HG02588 (cell line): Measurements from ENCODE around the gene IL20RB.
"Not testable (repeated sequence)": the region's sequence is repeated elsewhere in the genome, so short reads cannot be mapped to it uniquely, and the experiment has no call there.

Experiments
- ATAC-seq: cut with Tn5 transposase; IDR thresholded peaks from one replicate; pipeline ENCODE4 v1.9.1; 2021; ENCODE audit warnings: mild to moderate bottlenecking, moderate library complexity; ENCODE audit not compliant: unreplicated experiment

The IL20RB gene

GRCh38 chr3:136943436-136943835, 14.3 kb upstream of the IL20RB start:
- ATAC-seq = no peak

- ATAC-seq = no peak
These were observed 10.8 kb upstream of the IL20RB start for GRCh38 chr3:136946978-136947377.

DNA sequence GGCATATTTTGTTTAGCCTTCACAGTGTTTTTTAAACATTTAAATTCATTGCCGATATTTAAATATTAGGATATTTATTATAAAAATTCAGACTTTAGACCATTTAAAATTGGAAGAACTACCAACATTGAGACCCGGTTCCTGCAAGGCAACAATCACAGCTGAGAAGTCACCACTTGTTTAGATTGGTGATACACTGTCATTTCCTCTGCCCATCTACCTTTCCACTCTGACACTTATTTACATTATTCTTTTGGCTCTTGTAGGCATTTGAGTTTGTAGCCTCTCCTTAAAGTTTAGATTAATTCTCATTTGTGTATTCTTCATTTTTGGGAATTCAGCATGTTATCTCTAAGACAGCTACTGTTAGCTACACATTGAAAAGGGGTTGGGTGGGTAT, 10.3 kb upstream of the IL20RB start:
- no peak for ATAC-seq

- no peak for ATAC-seq
These were observed 8.6 kb upstream of the IL20RB start for GRCh38 chr3:136949146-136949545.

DNA sequence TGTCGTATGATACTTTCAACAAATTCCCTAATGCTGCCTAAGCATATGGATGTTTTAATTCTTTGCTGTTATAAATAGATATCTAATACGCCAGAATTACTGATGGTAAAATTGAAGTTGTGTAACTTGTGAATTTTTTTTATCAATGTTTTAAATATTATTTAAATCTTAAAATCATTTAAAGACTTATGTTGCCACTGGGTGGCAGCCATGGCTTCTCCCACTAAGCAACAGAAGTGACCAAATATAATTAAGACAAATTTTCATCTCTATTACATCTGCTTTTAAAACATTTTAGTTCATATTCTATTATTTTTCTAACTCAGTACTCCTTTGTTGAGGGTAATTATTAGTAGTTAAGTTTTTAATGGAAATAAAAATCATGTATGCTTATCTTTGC, 8.1 kb upstream of the IL20RB start:
- no peak for ATAC-seq

DNA sequence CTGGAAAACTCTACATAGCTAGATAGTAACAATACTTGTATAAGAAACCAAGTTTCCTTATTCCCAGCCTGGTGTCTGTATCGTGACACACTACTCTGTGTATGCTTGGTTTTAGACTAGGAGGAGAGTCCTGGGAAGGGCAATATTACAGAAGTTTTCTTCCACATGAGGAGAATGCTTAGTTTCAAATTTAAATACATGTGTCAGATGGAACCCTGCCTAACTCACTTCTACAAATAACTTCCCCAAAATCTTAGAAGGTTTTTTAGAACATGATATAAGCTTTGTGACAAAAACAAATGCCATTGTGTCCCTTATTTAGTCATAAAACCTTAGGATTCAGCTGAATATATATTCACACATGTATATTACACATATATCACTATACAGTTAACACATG, 7.2 kb upstream of the IL20RB start:
- no peak for ATAC-seq

GRCh38 chr3:136952292-136952691, 5.5 kb upstream of the IL20RB start:
- no peak for ATAC-seq

DNA sequence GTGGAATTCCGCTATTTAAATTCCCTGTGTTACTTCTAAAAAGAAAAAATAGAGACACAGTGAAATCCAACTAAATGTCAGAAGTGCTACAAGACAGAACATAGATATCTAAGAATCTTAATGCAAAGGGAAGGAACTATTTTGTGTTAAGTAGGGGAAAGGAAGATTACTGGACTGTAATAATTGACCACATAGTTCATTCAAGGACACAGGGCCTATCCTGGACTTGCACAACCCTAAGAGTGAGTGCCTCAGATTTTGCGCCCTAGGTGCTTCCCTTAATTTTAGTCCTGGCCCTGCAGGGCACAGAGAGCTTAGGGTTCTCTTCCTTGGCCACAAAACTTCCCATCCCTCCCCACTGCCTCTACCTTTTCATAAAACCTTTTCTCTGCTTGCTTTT, 3.5 kb upstream of the IL20RB start:
- no peak for ATAC-seq

- no peak for ATAC-seq
These were observed 2.6 kb upstream of the IL20RB start for GRCh38 chr3:136954980-136955780.

- ATAC-seq = no peak
These were observed 2.0 kb upstream of the IL20RB start for GRCh38 chr3:136955813-136956212.

DNA sequence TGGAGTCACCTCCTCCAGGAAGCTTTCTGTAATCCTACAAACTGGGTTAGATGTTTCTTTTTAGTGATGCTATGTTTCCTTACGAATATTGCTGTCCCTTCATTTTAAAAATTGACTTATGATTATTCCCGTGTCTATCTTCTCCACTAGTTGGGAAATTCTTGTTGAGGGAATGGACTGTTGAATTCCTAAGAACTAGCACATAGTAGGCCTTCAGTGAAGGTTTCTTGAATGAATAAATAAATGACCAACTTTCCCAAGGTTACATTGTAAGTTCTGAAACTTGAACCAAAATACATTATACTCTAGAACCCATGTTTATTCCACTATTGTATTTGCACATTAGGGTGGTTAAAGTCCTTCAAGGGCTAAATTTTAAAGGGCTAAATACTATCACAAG, 812 bp upstream of the IL20RB start:
- no peak for ATAC-seq

GRCh38 chr3:136958939-136959338, 1.2 kb downstream of the IL20RB start:
- no peak for ATAC-seq

GRCh38 chr3:136959599-136959998, 1.8 kb downstream of the IL20RB start:
- ATAC-seq = no peak

DNA sequence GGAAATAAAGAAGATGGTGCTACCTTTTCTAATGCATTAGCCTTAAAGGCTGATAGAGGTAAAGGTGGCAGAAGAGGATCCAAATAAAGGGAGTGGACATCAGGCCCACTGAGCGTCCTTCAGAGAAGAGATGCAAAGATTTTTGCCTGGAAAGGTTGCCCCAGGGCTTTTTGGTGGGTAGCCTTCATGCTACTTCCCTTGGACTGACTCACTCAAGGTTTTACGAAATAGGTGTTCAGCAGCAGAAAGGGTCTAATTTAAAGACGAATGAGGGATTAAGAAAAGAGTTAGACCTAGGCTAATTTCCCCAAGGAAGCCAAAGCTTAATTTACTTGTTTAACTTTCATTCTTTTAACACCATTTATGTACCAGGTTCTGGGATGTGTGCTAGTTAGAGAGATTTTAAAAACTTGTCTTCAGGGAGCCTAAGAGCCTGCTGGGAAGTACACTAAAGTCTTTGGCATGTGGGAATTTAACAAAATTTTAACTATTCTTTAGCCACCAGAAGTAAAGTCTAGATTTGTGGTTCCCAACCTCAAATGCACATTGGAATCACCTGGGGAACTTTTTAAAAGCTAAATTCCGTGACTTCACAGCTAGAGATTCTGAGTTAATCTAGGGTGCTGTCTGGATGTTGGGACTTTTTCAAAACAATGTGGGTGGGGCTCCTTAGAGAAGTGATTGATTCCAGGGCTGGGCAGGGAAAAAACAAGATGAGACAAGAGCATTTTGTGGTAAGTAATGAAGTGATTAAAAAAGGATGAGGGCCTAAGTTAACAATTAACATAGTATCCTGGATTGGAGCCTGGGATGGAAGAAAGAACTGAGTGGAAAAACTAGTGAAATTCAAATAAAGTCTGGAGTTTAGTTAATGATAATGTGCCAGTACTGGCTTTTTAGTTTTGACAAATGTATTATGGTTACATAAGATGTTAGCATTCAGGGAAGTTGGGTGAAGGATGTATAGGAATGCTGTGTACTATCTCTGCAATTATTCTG, 3.4 kb downstream of the IL20RB start:
- ATAC-seq = no peak

DNA sequence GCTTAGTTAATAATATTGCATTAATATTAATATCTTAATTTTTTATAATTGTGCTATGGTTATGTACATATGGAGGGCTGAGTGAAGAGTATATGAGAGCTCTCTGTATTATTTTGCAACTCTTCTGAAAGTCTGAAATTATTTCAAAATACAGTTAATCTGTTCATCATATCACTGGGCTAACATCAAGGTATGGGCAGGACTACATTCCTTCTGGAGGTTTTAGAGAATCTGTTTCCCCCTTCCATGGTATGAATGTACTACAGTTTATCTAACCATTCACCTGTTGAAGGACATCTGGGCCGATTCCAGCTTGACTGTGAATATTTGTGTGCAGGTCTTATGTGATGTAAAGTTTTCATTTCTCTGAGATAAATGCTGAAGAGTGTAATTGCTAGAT, 5.1 kb downstream of the IL20RB start:
- ATAC-seq = no peak

DNA sequence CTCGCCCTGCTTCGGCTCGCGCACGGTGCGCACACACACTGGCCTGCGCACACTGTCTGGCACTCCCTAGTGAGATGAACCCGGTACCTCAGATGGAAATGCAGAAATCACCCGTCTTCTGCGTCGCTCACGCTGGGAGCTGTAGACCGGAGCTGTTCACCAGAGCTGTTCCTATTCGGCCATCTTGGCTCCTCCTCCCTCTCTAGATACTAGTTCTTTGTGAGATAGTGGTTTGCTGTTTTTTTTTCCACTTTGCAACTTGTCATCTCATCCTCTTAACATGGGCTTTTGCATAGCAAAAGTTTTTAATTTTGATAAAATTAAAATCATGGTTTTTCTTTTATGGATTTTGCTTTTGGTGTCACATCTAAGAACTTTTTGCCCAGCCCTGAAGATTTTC, 11.8 kb downstream of the IL20RB start:
- not testable (repeated sequence) for ATAC-seq

DNA sequence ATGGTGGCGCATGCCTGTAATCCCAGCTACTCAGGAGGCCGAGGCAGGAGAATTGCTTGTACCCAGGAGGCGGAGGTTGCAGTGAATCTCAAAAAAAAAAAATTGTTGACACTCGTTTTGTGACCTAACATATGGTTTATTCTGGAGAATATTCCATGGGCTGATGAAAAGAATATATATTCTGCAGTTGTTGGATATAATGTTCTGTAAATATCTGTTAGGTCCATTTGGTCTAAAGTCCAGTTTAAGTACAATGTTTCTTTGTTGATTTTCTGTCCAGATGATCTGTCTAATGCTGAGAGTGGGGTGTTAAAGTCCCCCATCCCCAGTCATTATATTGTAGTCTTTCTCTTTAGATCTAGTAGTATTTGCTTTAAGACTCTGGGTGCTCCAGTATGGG, 15.6 kb downstream of the IL20RB start:
- ATAC-seq = no peak

DNA sequence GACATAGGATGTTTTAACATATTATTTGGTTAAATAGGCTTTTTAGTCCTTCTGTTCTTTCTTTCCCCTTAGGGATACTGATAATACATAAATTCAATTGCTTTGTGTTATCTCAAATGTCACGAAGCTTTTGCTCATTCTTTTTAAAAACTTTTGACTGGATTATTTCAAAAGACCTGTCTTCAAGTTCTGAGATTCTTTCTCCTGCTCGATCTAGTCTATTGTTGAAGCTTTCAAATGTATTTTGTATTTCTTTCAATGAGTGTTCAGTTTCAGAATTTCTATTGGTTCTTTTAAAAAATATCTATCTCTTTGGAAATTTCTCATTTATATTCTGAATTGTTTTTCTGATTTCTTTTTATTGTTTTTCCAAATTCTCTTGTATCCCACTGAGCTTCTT, 16.9 kb downstream of the IL20RB start:
- no peak for ATAC-seq

- no peak for ATAC-seq
These were observed 21.4 kb downstream of the IL20RB start for GRCh38 chr3:136979204-136979603.

DNA sequence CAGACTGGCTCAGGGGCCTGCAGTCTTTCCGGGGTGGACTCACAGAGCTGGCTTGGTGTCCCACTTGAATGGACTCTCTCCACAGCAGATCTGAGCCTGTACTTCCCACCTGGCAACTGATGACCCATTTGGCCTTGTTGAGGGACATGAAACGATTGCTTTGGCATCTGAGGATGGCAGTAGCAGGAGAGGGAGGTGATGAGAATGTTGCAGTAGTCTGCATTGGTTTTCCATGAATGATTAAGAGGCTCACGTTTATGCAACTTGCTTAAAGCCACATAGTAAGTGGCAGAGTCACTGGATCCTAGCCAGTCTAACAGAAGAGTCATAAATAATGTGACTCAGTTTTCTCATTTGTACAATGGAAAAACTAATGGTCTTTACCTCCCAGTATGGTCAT, 21.9 kb downstream of the IL20RB start:
- ATAC-seq = no peak

DNA sequence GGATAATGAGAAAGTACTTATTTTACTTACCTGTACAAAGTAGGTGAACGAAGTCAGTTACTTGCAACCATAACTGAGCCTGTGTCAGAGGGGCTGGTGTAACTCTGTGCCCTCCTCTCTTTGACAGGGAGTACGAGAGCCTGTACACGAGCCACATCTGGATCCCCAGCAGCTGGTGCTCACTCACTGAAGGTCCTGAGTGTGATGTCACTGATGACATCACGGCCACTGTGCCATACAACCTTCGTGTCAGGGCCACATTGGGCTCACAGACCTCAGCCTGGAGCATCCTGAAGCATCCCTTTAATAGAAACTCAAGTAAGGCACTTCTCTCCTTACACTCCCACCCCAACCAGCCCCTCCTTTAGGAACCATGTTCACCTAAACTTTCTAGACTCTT, 24.2 kb downstream of the IL20RB start:
- ATAC-seq = no peak
